Pancreas (tissue), 10 donors: ENCODE measurements around the gene KLK2. TPM values are rescaled to one million over a fixed set of nuclear protein-coding genes. Genes with fewer than 3 reads are reported as not detected.
A peak's percentile ranks its signal among the peaks of the same experiment; 100 is the strongest.

Experiments
- ATAC-seq, 4 donors: fragments of 200-7000 bp; cut with Tn5 transposase; one replicate each; pipeline versions ENCODE4 v1.8.0 to v1.9.1; 2020; ENCODE audit warnings: mild to moderate bottlenecking in 4 of 4, moderate library complexity in 4 of 4
- DNase-seq, 6 donors: peaks; one replicate each; pipeline ENCODE4 v3.0.0-alpha.2; 2020
- FAIRE-seq: peaks from 2 replicates; lab custom pipeline; 2012; peaks lifted over from hg19 to GRCh38; lab: Jason Lieb, UNC
- H3K27ac ChIP-seq, 4 donors: fragments of 200-600 bp; sonication (generic); 1 replicate in 3 of 4; 2 replicates in 1 of 4; pipeline versions ENCODE4 v1.5.0 to v1.8.0; 2020
- H3K27me3 ChIP-seq, 4 donors: fragments of 200-600 bp; one replicate each; pipeline ENCODE4 v1.8.0; 2021
- H3K36me3 ChIP-seq, 3 donors: fragments of 200-600 bp; sonication (generic) in 1 of 3; one replicate each; pipeline versions ENCODE4 v1.5.0 to v1.8.0; 2020 to 2021
- H3K4me1 ChIP-seq, 3 donors: fragments of 200-600 bp; one replicate each; pipeline ENCODE4 v1.8.0; 2021
- H3K4me3 ChIP-seq, 4 donors: fragments of 200-600 bp; sonication (generic) in 2 of 4; one replicate each; pipeline versions ENCODE4 v1.5.0 to v1.8.0; 2020 to 2021
- H3K9me3 ChIP-seq, 4 donors: fragments of 200-600 bp; one replicate each; pipeline ENCODE4 v1.8.0; 2021
- WGBS, 2 donors: extraction: QIAGEN DNeasy Blood & Tissue Kit; methylation state at CpG; one replicate each; pipeline ENCODE4 v1.1.7; 2013; 5-methylcytosine and 5-hydroxymethylcytosine counted together
- intact Hi-C, 3 donors: fragments of 100-400 bp; cut with DNase I; formaldehyde crosslinking; loops; one replicate each; pipeline versions ENCODE4 v1.11.1 to v1.14.2; 2022
- polyA plus RNA-seq, 2 donors: library from polyadenylated mRNA; stranded (reverse); fragments of 200-250 nt; gene quantifications; one replicate each; pipeline ENCODE4 v1.2.3, GENCODE V29; 2013
- total RNA-seq, 6 donors: library from RNA; stranded (reverse); fragmentation: NEBNext Ultra II Directional in 4 of 6; extraction: Animal tissue kit (Norgen Biotek cat#: 25700) in 4 of 6; gene quantifications; one replicate each; pipeline versions ENCODE4 v1.2.1 to v1.2.4, GENCODE V29; 2021 to 2023
- TF ChIP-seq, protein P1 (sequence below), 4 donors: fragments of 200-600 bp; sonication (generic) in 3 of 4; IDR thresholded peaks; one replicate each; pipeline versions ENCODE4 v1.5.0 to v1.8.0; 2021; ENCODE audit warnings: antibody characterized with exemption in 4 of 4
- donor health status: healthy with polysubstance abuse.
- donor health status: DM: no; HTN: no; CAD: no; lungs with moderate emphysema.
- donor health status: DM: no; HTN: no; CAD: no.
- donor health status: control.
- donor health status: control.
- donor health status: Bipolar disorder and iron deficiency.
- donor health status: DM: yes; HTN: yes; CAD: no.
- donor health status: DM: no; HTN: no; CAD: no.
- donor health status: DM: no; HTN: no; CAD: no.
- donor health status: DM: yes; HTN: yes; CAD: no.

The KLK2 gene
- total and polyA plus RNA-seq, 8 donors: 0.09 to 0.27 TPM; not detected in 6

DNA sequence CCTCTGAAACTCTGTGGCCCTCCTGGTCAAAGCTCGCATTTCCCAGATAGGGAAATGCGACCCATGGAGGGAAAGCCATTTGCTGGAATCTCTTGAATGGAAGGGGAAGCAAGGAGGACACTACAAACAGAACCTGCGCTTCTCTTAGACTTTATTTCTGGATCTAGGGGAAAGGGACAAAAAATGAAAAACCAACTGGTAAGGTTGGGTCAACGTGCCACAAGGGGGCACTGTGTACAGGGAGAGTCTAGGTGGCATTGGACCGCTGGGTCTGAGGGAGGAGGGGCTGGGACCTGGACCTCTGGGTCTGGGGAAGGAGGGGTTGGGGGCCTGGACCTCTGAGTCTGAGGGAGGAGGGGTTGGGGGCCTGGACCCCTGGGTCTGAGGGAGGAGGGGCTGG, 33.0 kb downstream of the KLK2 start:
- H3K36me3 ChIP-seq: no peaks in the 10 kb centered on the region
- H3K9me3 ChIP-seq: no peaks in the 10 kb centered on the region
- DNase-seq (peak in 4 of 6 donors; percentile 13 to 67 (median 43)), FAIRE-seq (no peak), ATAC-seq (peak in 2 of 4 donors; percentile 49 to 60)
- intact Hi-C loops: no loop called here
- no peak overlapping the region for H3K27ac ChIP-seq
- no peaks in the 10 kb centered on the region for H3K4me1 ChIP-seq
- H3K27me3 ChIP-seq: peaks cover 0 to 18% (median 2%) of the 10 kb centered on the region in 4 donors
- 8 to 14% methylated on average over 5 of the region's 5 CpGs for WGBS, 2 donors
- TF ChIP-seq, protein P1, sequence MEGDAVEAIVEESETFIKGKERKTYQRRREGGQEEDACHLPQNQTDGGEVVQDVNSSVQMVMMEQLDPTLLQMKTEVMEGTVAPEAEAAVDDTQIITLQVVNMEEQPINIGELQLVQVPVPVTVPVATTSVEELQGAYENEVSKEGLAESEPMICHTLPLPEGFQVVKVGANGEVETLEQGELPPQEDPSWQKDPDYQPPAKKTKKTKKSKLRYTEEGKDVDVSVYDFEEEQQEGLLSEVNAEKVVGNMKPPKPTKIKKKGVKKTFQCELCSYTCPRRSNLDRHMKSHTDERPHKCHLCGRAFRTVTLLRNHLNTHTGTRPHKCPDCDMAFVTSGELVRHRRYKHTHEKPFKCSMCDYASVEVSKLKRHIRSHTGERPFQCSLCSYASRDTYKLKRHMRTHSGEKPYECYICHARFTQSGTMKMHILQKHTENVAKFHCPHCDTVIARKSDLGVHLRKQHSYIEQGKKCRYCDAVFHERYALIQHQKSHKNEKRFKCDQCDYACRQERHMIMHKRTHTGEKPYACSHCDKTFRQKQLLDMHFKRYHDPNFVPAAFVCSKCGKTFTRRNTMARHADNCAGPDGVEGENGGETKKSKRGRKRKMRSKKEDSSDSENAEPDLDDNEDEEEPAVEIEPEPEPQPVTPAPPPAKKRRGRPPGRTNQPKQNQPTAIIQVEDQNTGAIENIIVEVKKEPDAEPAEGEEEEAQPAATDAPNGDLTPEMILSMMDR (IDR thresholded peaks at IDR 0.05): peak in 3 of 4 donors; percentile 11 to 30 (median 21)
- no peak overlapping the region for H3K4me3 ChIP-seq

- Histone ChIP-seq H3K9me3 (no peaks in the 10 kb centered on the region), H3K27me3 (peaks cover 0 to 18% (median 2%) of the 10 kb centered on the region in 4 donors), H3K4me3 (no peak overlapping the region), H3K27ac (no peak overlapping the region), H3K36me3 (no peaks in the 10 kb centered on the region), H3K4me1 (no peaks in the 10 kb centered on the region)
- no peak for FAIRE-seq
- intact Hi-C loops: no loop called here
- no peak for ATAC-seq
- 47 to 60% methylated on average over 25 of the region's 25 CpGs for WGBS, 2 donors
- DNase-seq: no peak
- TF ChIP-seq, protein P1 (IDR thresholded peaks at IDR 0.05): no peak
These were observed 35.1 kb downstream of the KLK2 start for GRCh38 chr19:50908336-50908735.

DNA sequence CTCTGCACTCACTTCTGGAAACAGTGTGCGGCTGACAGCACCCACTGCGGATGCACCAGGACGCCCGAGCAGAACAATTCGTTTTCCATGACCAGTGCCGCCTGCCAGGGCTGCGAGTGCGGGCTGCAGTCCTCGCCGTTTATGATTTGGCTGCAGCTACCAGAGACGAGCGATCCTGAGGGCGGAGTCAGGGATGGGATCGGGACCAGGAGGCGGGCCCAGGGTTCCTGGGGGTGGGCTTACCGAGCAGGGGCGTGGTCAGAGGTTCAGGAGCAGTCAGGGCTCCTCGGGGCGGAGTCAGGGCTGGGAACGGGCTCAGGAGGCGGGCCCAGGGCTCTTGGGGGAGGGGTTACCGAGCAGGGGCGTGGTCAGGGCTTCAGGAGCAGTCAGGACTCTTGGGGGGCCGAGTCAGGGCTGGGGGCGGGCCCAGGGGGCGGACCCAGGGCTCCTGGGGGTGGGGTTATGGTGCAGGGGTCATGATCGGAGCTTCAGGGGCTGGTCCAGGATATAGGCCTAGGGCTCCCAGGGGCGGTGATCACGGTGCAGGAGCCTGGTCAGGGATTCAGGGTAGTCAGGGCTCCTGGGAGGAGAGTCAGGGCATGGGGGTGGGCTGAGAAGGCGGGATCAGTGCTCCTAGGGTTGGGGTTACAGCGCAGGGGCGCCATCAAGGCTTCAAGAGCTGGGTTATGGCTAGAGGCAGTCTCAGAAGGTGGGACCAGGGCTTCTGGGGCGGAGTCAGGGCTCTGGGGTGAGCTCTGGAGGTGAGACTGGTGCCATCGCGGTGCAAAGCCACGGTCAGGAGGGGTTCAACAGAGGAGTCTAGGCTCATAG, 36.2 kb downstream of the KLK2 start:
- DNase-seq (peak; percentile 21 to 68 (median 64)), FAIRE-seq (no peak), ATAC-seq (peak; percentile 73 to 96 (median 80))
- no peaks in the 10 kb centered on the region for H3K4me1 ChIP-seq
- peaks cover 0 to 18% (median 2%) of the 10 kb centered on the region in 4 donors for H3K27me3 ChIP-seq
- WGBS, 2 donors: 2 to 4% methylated on average over 36 of the region's 36 CpGs
- no peak overlapping the region for H3K27ac ChIP-seq
- TF ChIP-seq, protein P1 (IDR thresholded peaks at IDR 0.05): no peak
- no peak overlapping the region for H3K4me3 ChIP-seq
- no peaks in the 10 kb centered on the region for H3K9me3 ChIP-seq
- H3K36me3 ChIP-seq: no peaks in the 10 kb centered on the region
- intact Hi-C loops: no loop called here

- Histone ChIP-seq H3K27ac (no peak overlapping the region), H3K4me3 (no peak overlapping the region), H3K36me3 (no peaks in the 10 kb centered on the region), H3K4me1 (no peaks in the 10 kb centered on the region), H3K27me3 (peaks cover 0 to 26% (median 2%) of the 10 kb centered on the region in 4 donors), H3K9me3 (no peaks in the 10 kb centered on the region)
- DNase-seq: no peak
- intact Hi-C loops: no loop called here
- WGBS, 2 donors: 41 to 57% methylated on average over 4 of the region's 4 CpGs
- TF ChIP-seq, protein P1 (IDR thresholded peaks at IDR 0.05): no peak
- no peak for ATAC-seq
- no peak for FAIRE-seq
These were observed 37.5 kb downstream of the KLK2 start for GRCh38 chr19:50910722-50911121.
